GM12878 (cell line): ENCODE data around the gene NUBP1. TPM values are rescaled to one million over a fixed set of nuclear protein-coding genes. Genes with fewer than 3 reads are reported as not detected.

ENCODE experiments used
- ATAC-seq: fragments of 200-7000 bp; cut with Tn5 transposase; 3 replicates; pipeline ENCODE4 v1.9.1; 2020; ENCODE audit warnings: mild to moderate bottlenecking, moderate library complexity
- BruUV-seq: library from RNA; stranded (reverse); fragments of 400-500 nt; replicated peaks from 2 replicates; lab custom pipeline; 2021; lab: Mats Ljungman, UMichigan
- CTCF ChIA-PET: fragments of 300-600 bp; sonication (Branson Sonifier 250); formaldehyde crosslinking; extraction: SDS; loops from one replicate; lab custom pipeline; 2021; ENCODE audit warnings: inconsistent platforms; lab: Yijun Ruan, JAX
- POLR2A ChIA-PET: fragments of 350-600 bp; formaldehyde crosslinking; extraction: SDS; loops from one replicate; lab custom pipeline; 2021; ENCODE audit warnings: inconsistent platforms; lab: Charles Lee
- RAD21 ChIA-PET: fragments of 300-600 bp; sonication (Branson Sonifier 250); formaldehyde crosslinking; loops from one replicate; lab custom pipeline; 2023; ENCODE audit warnings: antibody characterized with exemption; ENCODE audit not compliant: unreplicated experiment; lab: Charles Lee
- SMC1A ChIA-PET: fragments of 300-600 bp; sonication (Branson Sonifier 250); formaldehyde crosslinking; loops from one replicate; lab custom pipeline; 2023; ENCODE audit not compliant: unreplicated experiment, uncharacterized antibody; lab: Charles Lee
- DNase-seq: peaks from one replicate; pipeline ENCODE4 v3.0.0-alpha.2; 2011; ENCODE audit warnings: low read depth, low spot score
- FAIRE-seq: peaks from 3 replicates; lab custom pipeline; 2011; peaks lifted over from hg19 to GRCh38; lab: Jason Lieb, UNC
- H2AFZ ChIP-seq: 2 replicates; pipeline ENCODE4 v1.6.0; 2011; ENCODE audit warnings: low read depth, low read length, control low read depth; ENCODE audit not compliant: control insufficient read depth
- H3K27ac ChIP-seq: 2 replicates; pipeline ENCODE4 v1.5.1; 2011; ENCODE audit warnings: control low read depth; ENCODE audit not compliant: control insufficient read depth, insufficient read depth
- H3K27me3 ChIP-seq, 2 experiments: replicated peaks in 1 of 2; 2 replicates each; pipeline versions ENCODE4 v1.6.0 to v1.6.1; 2011; ENCODE audit warnings: low read length in 1 of 2; ENCODE audit not compliant: control insufficient read depth in 2 of 2, insufficient read depth in 2 of 2
- H3K36me3 ChIP-seq, 2 experiments: 2 replicates each; pipeline ENCODE4 v1.5.1; 2011; ENCODE audit warnings: low read length in 1 of 2; ENCODE audit not compliant: control insufficient read depth in 2 of 2, insufficient read depth in 2 of 2
- H3K4me1 ChIP-seq: 2 replicates; pipeline ENCODE4 v1.6.1; 2011; ENCODE audit warnings: mild to moderate bottlenecking, low read length, moderate library complexity, mixed read lengths; ENCODE audit not compliant: control insufficient read depth, insufficient read depth
- H3K4me2 ChIP-seq: 2 replicates; pipeline ENCODE4 v1.6.0; 2011; ENCODE audit warnings: control low read depth; ENCODE audit not compliant: control insufficient read depth, insufficient read depth
- H3K4me3 ChIP-seq: fragments of 200-600 bp; sonication (generic); 2 replicates; pipeline ENCODE4 v1.5.1; 2016
- H3K79me2 ChIP-seq: 2 replicates; pipeline ENCODE4 v1.6.0; 2011; ENCODE audit warnings: low read length; ENCODE audit not compliant: control insufficient read depth, insufficient read depth
- H3K9ac ChIP-seq: 2 replicates; pipeline ENCODE4 v1.8.0; 2011; ENCODE audit warnings: low read length, control low read depth, mixed read lengths; ENCODE audit not compliant: control insufficient read depth, insufficient read depth
- H3K9me3 ChIP-seq: replicated peaks from 3 replicates; pipeline ENCODE4 v1.5.1; 2011; ENCODE audit warnings: mild to moderate bottlenecking, low read length; ENCODE audit not compliant: control insufficient read depth, insufficient read depth
- H4K20me1 ChIP-seq: 2 replicates; pipeline ENCODE4 v1.6.0; 2011; ENCODE audit not compliant: control insufficient read depth, insufficient read depth
- CEBPB ChIP-seq, 2 experiments: fragments of 150-350 bp in 1 of 2; IDR thresholded peaks; 2 replicates each; pipeline ENCODE4 v1.6.1; 2012 to 2014; ENCODE audit warnings: low read depth in 2 of 2, low read length in 2 of 2, borderline replicate concordance in 1 of 2, inconsistent platforms in 1 of 2
- EED ChIP-seq: sonication (generic); IDR thresholded peaks from 2 replicates; pipeline ENCODE4 v1.6.1; 2016; ENCODE audit warnings: antibody characterized with exemption, low read depth
- ETV6 ChIP-seq, 2 experiments: fragments of 450-650 bp in 1 of 2; IDR thresholded peaks in 1 of 2; conservative IDR thresholded peaks in 1 of 2; 2 replicates each; pipeline ENCODE4 v1.6.1; 2014; ENCODE audit warnings: antibody characterized with exemption in 1 of 2, borderline replicate concordance in 1 of 2, low read depth in 1 of 2, mild to moderate bottlenecking in 1 of 2, moderate library complexity in 1 of 2
- IKZF1 ChIP-seq: fragments of 450-650 bp; conservative IDR thresholded peaks from 2 replicates; pipeline ENCODE4 v1.6.1; 2017; ENCODE audit warnings: antibody characterized with exemption, mild to moderate bottlenecking
- IKZF2 ChIP-seq, 2 experiments: fragments of 450-650 bp; IDR thresholded peaks; 2 replicates each; pipeline ENCODE4 v1.6.1; 2017; ENCODE audit warnings: mild to moderate bottlenecking in 2 of 2, moderate library complexity in 2 of 2
- JUNB ChIP-seq: IDR thresholded peaks from 2 replicates; pipeline ENCODE4 v1.6.1; 2016; ENCODE audit warnings: antibody characterized with exemption, mild to moderate bottlenecking
- MTA2 ChIP-seq: fragments of 450-650 bp; IDR thresholded peaks from 2 replicates; pipeline ENCODE4 v1.6.1; 2016; ENCODE audit warnings: low read depth, mild to moderate bottlenecking, moderate library complexity
- NFIC ChIP-seq: IDR thresholded peaks from 2 replicates; pipeline ENCODE4 v1.6.1; 2012; ENCODE audit warnings: low read depth, mild to moderate bottlenecking, inconsistent platforms, low read length, moderate library complexity
- PML ChIP-seq: IDR thresholded peaks from 2 replicates; pipeline ENCODE4 v1.6.1; 2012; ENCODE audit warnings: low read length, inconsistent platforms
- RUNX3 ChIP-seq: IDR thresholded peaks from 2 replicates; pipeline ENCODE4 v1.6.1; 2012; ENCODE audit warnings: low read length, inconsistent platforms
- SMARCA5 ChIP-seq: fragments of 450-650 bp; IDR thresholded peaks from 2 replicates; pipeline ENCODE4 v1.6.1; 2017; ENCODE audit warnings: mild to moderate bottlenecking
- TCF12 ChIP-seq: IDR thresholded peaks from 2 replicates; pipeline ENCODE4 v1.6.1; 2011; ENCODE audit warnings: low read depth, mild to moderate bottlenecking, low read length
- ZNF217 ChIP-seq: fragments of 450-650 bp; IDR thresholded peaks from 2 replicates; pipeline ENCODE4 v1.6.1; 2017; ENCODE audit warnings: antibody characterized with exemption, mild to moderate bottlenecking
- ZNF274 ChIP-seq: IDR thresholded peaks from one replicate; pipeline ENCODE4 v1.8.0; 2011; ENCODE audit not compliant: insufficient read length, insufficient read depth
- WGBS: methylation state at CpG from one replicate; pipeline ENCODE4 v1.1.6; 2016; ENCODE audit warnings: low lambda C conversion rate; ENCODE audit not compliant: insufficient replicate concordance, insufficient coverage; ENCODE audit errors: missing lambda C conversion rate; 5-methylcytosine and 5-hydroxymethylcytosine counted together
- in situ Hi-C: fragments of 300-500 bp; cut with MboI; formaldehyde crosslinking; loops from 9 replicates; pipeline ENCODE4 v1.14.3; 2018; ENCODE audit warnings: mixed read lengths
- intact Hi-C: fragments of 100-400 bp; cut with micrococcal nuclease; formaldehyde crosslinking; loops from one replicate; pipeline ENCODE4 v1.14.2; 2022; ENCODE audit not compliant: unreplicated experiment
- polyA plus RNA-seq, 11 experiments: library from polyadenylated mRNA; depleted of rRNA in 4 of 11; unstranded in 6 of 11; stranded (reverse) in 5 of 11; fragments of >200 nt; fragmentation: Nextera tagmentation in 4 of 11; fragmentation: Illumina TruSeq in 1 of 11; extraction: Ambion mirVana in 4 of 11; extraction: Trizol in 1 of 11; gene quantifications; 1 replicate in 1 of 11; 2 replicates in 10 of 11; pipeline versions ENCODE4 v1.2.1 to v1.2.3, GENCODE V29; 2011 to 2016; ENCODE audit warnings: inconsistent platforms in 2 of 11, missing spikeins in 2 of 11, low read depth in 1 of 11
- total RNA-seq, 4 experiments: library from RNA; depleted of rRNA in 3 of 4; stranded (reverse); fragments of >200 nt in 3 of 4; fragmentation: Illumina TruSeq in 1 of 4; extraction: Trizol in 1 of 4; gene quantifications; 2 replicates each; pipeline versions ENCODE4 v1.2.1 to v1.2.3, GENCODE V29; 2013 to 2021
- TF ChIP-seq, protein P1 (sequence below): IDR thresholded peaks from 2 replicates; pipeline ENCODE4 v1.6.1; 2012; ENCODE audit warnings: low read length, inconsistent platforms

Gene NUBP1
- total and polyA plus RNA-seq, 10 of the 15 experiments (the other 5 are each of a cell fraction or from before 2014, with no cell fraction given): 31.0 to 74.9 (median 58.3) TPM

DNA sequence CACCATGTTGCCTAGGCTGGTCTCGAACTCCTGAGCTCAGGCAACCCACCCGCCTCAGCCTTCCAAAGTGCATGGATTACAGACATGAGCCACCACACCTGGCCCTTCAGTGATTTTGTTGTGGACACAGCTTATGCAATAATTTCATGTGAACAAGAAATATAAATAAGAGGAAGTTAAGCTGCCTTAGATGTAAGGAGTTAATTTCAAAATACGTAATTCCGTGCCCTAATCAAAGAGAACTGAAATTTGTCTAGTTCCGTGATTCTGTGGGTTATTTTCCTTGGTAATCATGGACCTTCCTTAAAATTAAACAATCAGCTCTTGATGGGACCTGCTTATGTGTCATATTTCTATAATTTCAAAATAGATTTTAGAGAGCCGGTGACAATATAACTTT, 63.1 kb downstream of the NUBP1 start:
- ChIA-PET CTCF (interaction anchor here (0.6 to 1.9 kb wide), 9 partner anchors 15 to 143 kb away, joined by 3 to 6 read pairs (median 4); partner anchors contain the start of gene CIITA), POLR2A (interaction anchor here (0.7 to 1.6 kb wide), 7 partner anchors 10 to 86 kb away, joined by 3 to 7 read pairs (median 4); no protein-coding TSS in a partner anchor), RAD21 (interaction anchor here (0.9 to 1.9 kb wide), 11 partner anchors 11 to 112 kb away, joined by 3 to 9 read pairs (median 3); partner anchors contain the start of gene CIITA), SMC1A (interaction anchor here (0.7 to 4.8 kb wide), 19 partner anchors 10 to 143 kb away, joined by 3 to 23 read pairs (median 4); partner anchors contain the start of gene CIITA)
- Histone ChIP-seq H3K9ac (no peak overlapping the region), H3K27me3 (no peaks in the 10 kb centered on the region), H3K36me3 (peaks cover 0 to 2% of the 10 kb centered on the region in 2 experiments; a peak in 1 of 4 replicates), H3K4me1 (peaks cover 59% of the 10 kb centered on the region), H3K27ac (0 out of 2 replicates have a peak overlapping the region, but pooled peaks have one; percentile 2), H3K4me2 (no peak overlapping the region), H3K9me3 (peaks cover 6% of the 10 kb centered on the region), H4K20me1 (no peaks in the 10 kb centered on the region), H2AFZ (no peak overlapping the region), H3K4me3 (no peak overlapping the region), H3K79me2 (no peaks in the 10 kb centered on the region)
- 55% methylated on average over 6 of the region's 6 CpGs for WGBS
- intact Hi-C loops (no loop called here), in situ Hi-C loops (no loop called here)
- no peak for DNase-seq
- FAIRE-seq: no peak
- ATAC-seq: peak; percentile 37
- TF ChIP-seq IKZF2 (IDR thresholded peaks at IDR 0.05): peak; percentile 55 to 63; a peak in 3 of 4 replicates
- 0 out of 2 replicates have a peak, but pooled peaks have one; percentile 45 for TF ChIP-seq TCF12
- TF ChIP-seq SMARCA5: no peak
- peak; percentile 67; the same call in 1 of the 2 replicates for TF ChIP-seq NFIC
- TF ChIP-seq CEBPB (IDR thresholded peaks at IDR 0.05; ENCODE audit: borderline replicate concordance in 1 of 2, low read depth in 2 of 2, low read length in 2 of 2): peak in 1 of 2 experiments; percentile 69; a peak in 2 of 4 replicates
- no peak for TF ChIP-seq ZNF217
- peak; percentile 48; the same call in 1 of the 2 replicates for TF ChIP-seq MTA2
- peak; percentile 17; the same call in 1 of the 2 replicates for TF ChIP-seq IKZF1
- no peak for TF ChIP-seq PML
- TF ChIP-seq JUNB: peak; percentile 50; the same call in 1 of the 2 replicates
- TF ChIP-seq, protein P1, sequence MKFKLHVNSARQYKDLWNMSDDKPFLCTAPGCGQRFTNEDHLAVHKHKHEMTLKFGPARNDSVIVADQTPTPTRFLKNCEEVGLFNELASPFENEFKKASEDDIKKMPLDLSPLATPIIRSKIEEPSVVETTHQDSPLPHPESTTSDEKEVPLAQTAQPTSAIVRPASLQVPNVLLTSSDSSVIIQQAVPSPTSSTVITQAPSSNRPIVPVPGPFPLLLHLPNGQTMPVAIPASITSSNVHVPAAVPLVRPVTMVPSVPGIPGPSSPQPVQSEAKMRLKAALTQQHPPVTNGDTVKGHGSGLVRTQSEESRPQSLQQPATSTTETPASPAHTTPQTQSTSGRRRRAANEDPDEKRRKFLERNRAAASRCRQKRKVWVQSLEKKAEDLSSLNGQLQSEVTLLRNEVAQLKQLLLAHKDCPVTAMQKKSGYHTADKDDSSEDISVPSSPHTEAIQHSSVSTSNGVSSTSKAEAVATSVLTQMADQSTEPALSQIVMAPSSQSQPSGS: 0 out of 2 replicates have a peak, but pooled peaks have one; percentile 17
- peak; percentile 73 for TF ChIP-seq RUNX3
- peak; percentile 38; the same call in 1 of the 2 replicates for TF ChIP-seq EED
- peak in 1 of 2 experiments; percentile 26; a peak in 1 of 4 replicates for TF ChIP-seq ETV6 (conservative IDR thresholded peaks at IDR 0.05 in 1 of 2, IDR thresholded peaks at IDR 0.05 in 1 of 2; ENCODE audit: borderline replicate concordance in 1 of 2, low read depth in 1 of 2)
- no peak for TF ChIP-seq ZNF274
- BruUV-seq: no TSS peak
